PC-3 (cell line): ENCODE measurements around the gene CKS1B. TPM values are rescaled to one million over a fixed set of nuclear protein-coding genes. Genes with fewer than 3 reads are reported as not detected.

Experiments used
- ATAC-seq: fragments of 200-7000 bp; cut with Tn5 transposase; 2 replicates; pipeline ENCODE4 v1.9.1; 2020; ENCODE audit warnings: mild to moderate bottlenecking, moderate library complexity
- BruUV-seq: library from RNA; stranded (reverse); fragments of 400-500 nt; replicated peaks from 2 replicates; lab custom pipeline; 2021; lab: Mats Ljungman, UMichigan
- CTCF ChIA-PET: fragments of 300-600 bp; sonication (Branson Sonifier 250); formaldehyde crosslinking; loops from one replicate; lab custom pipeline; 2022; ENCODE audit warnings: antibody characterized with exemption; lab: Charles Lee
- POLR2A ChIA-PET: fragments of 300-600 bp; sonication (Branson Sonifier 250); formaldehyde crosslinking; loops from one replicate; lab custom pipeline; 2022; ENCODE audit warnings: antibody characterized with exemption; ENCODE audit not compliant: unreplicated experiment; lab: Charles Lee
- DNase-seq: peaks from one replicate; pipeline ENCODE4 v3.0.0-alpha.2; 2015
- H2AFZ ChIP-seq: fragments of 300-600 bp; sonication (generic); 2 replicates; pipeline ENCODE4 v1.6.0; 2016; ENCODE audit warnings: antibody characterized with exemption, low read length
- H3F3A ChIP-seq: fragments of 300-600 bp; sonication (generic); one replicate; pipeline ENCODE4 v1.6.0; 2017; ENCODE audit warnings: antibody characterized with exemption, low read length, control low read depth, mild to moderate bottlenecking; ENCODE audit not compliant: unreplicated experiment
- H3K27ac ChIP-seq: fragments of 300-600 bp; sonication (generic); 2 replicates; pipeline ENCODE4 v1.5.1; 2016; ENCODE audit warnings: mild to moderate bottlenecking, low read length
- H3K27me3 ChIP-seq: fragments of 300-600 bp; sonication (generic); 2 replicates; pipeline ENCODE4 v1.6.1; 2016; ENCODE audit warnings: low read length, mixed read lengths
- H3K36me3 ChIP-seq: fragments of 300-600 bp; sonication (generic); 2 replicates; pipeline ENCODE4 v1.6.1; 2016; ENCODE audit warnings: low read depth, mixed run types, low read length, mixed read lengths
- H3K4me1 ChIP-seq: fragments of 300-600 bp; sonication (generic); 2 replicates; pipeline ENCODE4 v1.5.1; 2016; ENCODE audit warnings: low read length; ENCODE audit not compliant: insufficient read depth
- H3K4me2 ChIP-seq: fragments of 300-600 bp; sonication (generic); 2 replicates; pipeline ENCODE4 v1.6.0; 2016; ENCODE audit warnings: low read length
- H3K4me3 ChIP-seq: fragments of 300-600 bp; sonication (generic); 2 replicates; pipeline ENCODE4 v1.5.1; 2016; ENCODE audit warnings: mild to moderate bottlenecking, low read length, mixed read lengths
- H3K79me2 ChIP-seq: fragments of 300-600 bp; sonication (generic); 2 replicates; pipeline ENCODE4 v1.6.1; 2017; ENCODE audit warnings: low read length, mixed read lengths
- H3K9ac ChIP-seq: fragments of 300-600 bp; sonication (generic); 2 replicates; pipeline ENCODE4 v1.6.0; 2016; ENCODE audit warnings: mild to moderate bottlenecking, low read length
- H3K9me2 ChIP-seq: fragments of 300-600 bp; sonication (generic); replicated peaks from 2 replicates; pipeline ENCODE4 v1.6.1; 2016; ENCODE audit warnings: mixed run types, low read length, mixed read lengths
- H3K9me3 ChIP-seq: fragments of 300-600 bp; sonication (generic); 2 replicates; pipeline ENCODE4 v1.6.1; 2016; ENCODE audit warnings: low read length, mixed read lengths
- H4K20me1 ChIP-seq: fragments of 300-600 bp; sonication (generic); 2 replicates; pipeline ENCODE4 v1.6.1; 2016; ENCODE audit warnings: low read length, mixed read lengths
- CTCF ChIP-seq: fragments of 300-600 bp; sonication (generic); conservative IDR thresholded peaks from 2 replicates; pipeline ENCODE4 v1.5.1; 2017; ENCODE audit warnings: antibody characterized with exemption, low read depth, mild to moderate bottlenecking, low read length
- EZH2 ChIP-seq: fragments of 300-600 bp; sonication (generic); IDR thresholded peaks from one replicate; pipeline ENCODE4 v1.6.1; 2017; ENCODE audit warnings: antibody characterized with exemption, mild to moderate bottlenecking, low read length; ENCODE audit not compliant: unreplicated experiment
- EZH2phosphoT487 ChIP-seq: fragments of 300-600 bp; sonication (generic); IDR thresholded peaks from 2 replicates; pipeline ENCODE4 v1.6.1; 2018; ENCODE audit warnings: mild to moderate bottlenecking, antibody characterized with exemption, low read length, borderline replicate concordance
- intact Hi-C: fragments of 100-400 bp; cut with micrococcal nuclease; formaldehyde crosslinking; loops from 2 replicates; pipeline ENCODE4 v1.9.0; 2023
- total RNA-seq: library from RNA; depleted of rRNA; stranded (reverse); fragments of >200 nt; gene quantifications from 2 replicates; pipeline ENCODE4 v1.2.3, GENCODE V29; 2014

Gene CKS1B
- total RNA-seq, 1 experiment from 2014 or later, result 390 TPM

GRCh38 chr1:155014709-155015508 is 40.4 kb downstream of the CKS1B start:
- Histone ChIP-seq H4K20me1 (no peaks in the 10 kb centered on the region), H3K27ac (no peak overlapping the region), H3K4me2 (no peak overlapping the region), H3K79me2 (peaks cover 33% of the 10 kb centered on the region), H3K36me3 (peaks cover 34% of the 10 kb centered on the region), H3K4me3 (no peak overlapping the region), H2AFZ (no peak overlapping the region), H3K9me3 (no peaks in the 10 kb centered on the region), H3K9ac (no peak overlapping the region), H3K9me2 (no peaks in the 10 kb centered on the region), H3K4me1 (peaks cover 21% of the 10 kb centered on the region), H3K27me3 (no peaks in the 10 kb centered on the region), H3F3A (no peaks in the 10 kb centered on the region)
- no TSS peak for BruUV-seq
- CTCF ChIA-PET, result no interaction called here
- POLR2A ChIA-PET, result interaction anchor here (0.6 to 0.7 kb wide), 2 partner anchors 120 to 124 kb away, joined by 3 read pairs; no protein-coding TSS in a partner anchor
- intact Hi-C loops, result loop anchor here (5.0 kb wide), 1 partner anchor 37 kb away; the partner anchor contains the start of gene ADAM15
- DNase-seq (no peak), ATAC-seq (no peak)
- TF ChIP-seq CTCF, result no peak
- TF ChIP-seq EZH2, result no peak
- TF ChIP-seq EZH2phosphoT487, result no peak

GRCh38 chr1:155015527-155016230 is 41.2 kb downstream of the CKS1B start:
- ChIA-PET POLR2A (interaction anchor here (0.5 to 0.7 kb wide), 3 partner anchors 119 to 1423 kb away, joined by 3 read pairs; no protein-coding TSS in a partner anchor), CTCF (no interaction called here)
- H3K9me3 ChIP-seq, result no peaks in the 10 kb centered on the region
- no TSS peak for BruUV-seq
- TF ChIP-seq CTCF (no peak), EZH2phosphoT487 (no peak), EZH2 (no peak)
- H3K27ac ChIP-seq, result no peak overlapping the region
- no peak overlapping the region for H3K4me2 ChIP-seq
- no peaks in the 10 kb centered on the region for H3F3A ChIP-seq
- H2AFZ ChIP-seq, result no peak overlapping the region
- no peak overlapping the region for H3K9ac ChIP-seq
- peaks cover 30% of the 10 kb centered on the region for H3K36me3 ChIP-seq
- H4K20me1 ChIP-seq, result no peaks in the 10 kb centered on the region
- no peaks in the 10 kb centered on the region for H3K27me3 ChIP-seq
- H3K79me2 ChIP-seq, result peaks cover 25% of the 10 kb centered on the region
- intact Hi-C loops, result loop anchor here (2.0 to 5.0 kb wide), 2 partner anchors 37 to 55 kb away; partner anchors contain the start of genes ADAM15 and PYGO2
- H3K4me1 ChIP-seq, result peaks cover 21% of the 10 kb centered on the region
- no peak overlapping the region for H3K4me3 ChIP-seq
- ATAC-seq (no peak), DNase-seq (no peak)
- no peaks in the 10 kb centered on the region for H3K9me2 ChIP-seq
